Measurements from ENCODE around the gene KCND1. TPM values are rescaled to one million over a fixed set of nuclear protein-coding genes. Genes with fewer than 3 reads are reported as not detected.

KCND1 gene
- total RNA-seq, 3 donors from 2014 or later = 0.87 to 1.6 (median 0.93) TPM

GRCh38 chrX:48934581-48935300 is 36.9 kb downstream of the KCND1 start:
- ATAC-seq (no peak), DNase-seq (no peak)
- Histone ChIP-seq H3K9me3 (no peaks in the 10 kb centered on the region), H3K4me1 (ENCODE audit: low read depth) (no peaks in the 10 kb centered on the region), H3K4me3 (no peak overlapping the region), H3K36me3 (ENCODE audit: low read depth) (no peaks in the 10 kb centered on the region)
- no peak for TF ChIP-seq CTCF (IDR thresholded peaks at IDR 0.05)
- intact Hi-C loops (cut with DNase I, micrococcal nuclease) = no loop called here

GRCh38 chrX:48933757-48934156 is 37.9 kb downstream of the KCND1 start:
- intact Hi-C loops (cut with DNase I, micrococcal nuclease) = no loop called here
- TF ChIP-seq CTCF (IDR thresholded peaks at IDR 0.05) = no peak
- ATAC-seq (no peak), DNase-seq (no peak)
- Histone ChIP-seq H3K4me1 (ENCODE audit: low read depth) (no peaks in the 10 kb centered on the region), H3K36me3 (ENCODE audit: low read depth) (no peaks in the 10 kb centered on the region), H3K9me3 (no peaks in the 10 kb centered on the region), H3K4me3 (no peak overlapping the region)

GRCh38 chrX:48927736-48928382 is 43.8 kb downstream of the KCND1 start:
- ATAC-seq (no peak), DNase-seq (no peak)
- intact Hi-C loops (cut with DNase I, micrococcal nuclease) = no loop called here
- Histone ChIP-seq H3K36me3 (ENCODE audit: low read depth) (no peaks in the 10 kb centered on the region), H3K9me3 (no peaks in the 10 kb centered on the region), H3K4me3 (no peak overlapping the region), H3K4me1 (ENCODE audit: low read depth) (no peaks in the 10 kb centered on the region)
- TF ChIP-seq CTCF (IDR thresholded peaks at IDR 0.05) = no peak

- intact Hi-C loops (cut with DNase I, micrococcal nuclease) = no loop called here
- H3K4me3 ChIP-seq = no peak overlapping the region
- TF ChIP-seq CTCF (IDR thresholded peaks at IDR 0.05) = no peak
- H3K9me3 ChIP-seq = no peaks in the 10 kb centered on the region
- DNase-seq (no peak), ATAC-seq (no peak)
- no peaks in the 10 kb centered on the region for H3K36me3 ChIP-seq (ENCODE audit: low read depth)
- H3K4me1 ChIP-seq (ENCODE audit: low read depth) = no peaks in the 10 kb centered on the region
These were observed 44.5 kb downstream of the KCND1 start for GRCh38 chrX:48927123-48927522.

- DNase-seq = no peak
- TF ChIP-seq CTCF (IDR thresholded peaks at IDR 0.05) = no peak
- Histone ChIP-seq H3K4me3 (no peak overlapping the region), H3K4me1 (ENCODE audit: low read depth) (no peaks in the 10 kb centered on the region), H3K9me3 (no peaks in the 10 kb centered on the region), H3K36me3 (ENCODE audit: low read depth) (no peaks in the 10 kb centered on the region)
- ATAC-seq = no peak
- intact Hi-C loops (cut with DNase I, micrococcal nuclease) = no loop called here
These were observed 47.4 kb downstream of the KCND1 start for GRCh38 chrX:48924270-48924669.
